AG20443 (cell line): ENCODE measurements around the gene IL17RC.
A peak's percentile ranks its signal among the peaks of the same experiment; 100 is the strongest.
"Not testable (repeated sequence)": the region's sequence is repeated elsewhere in the genome, so short reads cannot be mapped to it uniquely, and the experiment has no call there.

Source experiments
- DNase-seq: peaks from one replicate; pipeline ENCODE4 v3.0.0; 2012; ENCODE audit warnings: low spot score, mixed read lengths

IL17RC gene

GRCh38 chr3:9893739-9894138 is 23.2 kb upstream of the IL17RC start:
- no peak for DNase-seq

DNA sequence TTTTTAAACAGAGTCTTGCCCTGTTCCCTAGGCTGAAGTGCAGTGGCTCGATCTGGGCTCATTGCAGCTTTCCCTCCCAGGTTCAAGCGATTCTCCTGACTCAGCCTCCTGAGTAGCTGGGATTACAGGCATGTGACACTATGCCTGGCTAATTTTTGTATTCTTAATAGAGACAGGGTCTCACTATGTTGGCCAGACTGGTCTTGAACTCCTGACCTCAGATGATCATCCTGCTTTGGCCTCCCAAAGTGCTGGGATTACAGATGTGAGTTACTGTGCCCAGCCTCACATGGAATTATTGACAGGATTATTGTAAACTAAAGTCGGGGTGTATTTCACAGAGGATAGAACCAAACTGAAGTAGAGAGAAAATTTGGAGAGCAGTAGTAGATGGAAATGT is 21.2 kb upstream of the IL17RC start:
- not testable (repeated sequence) for DNase-seq

GRCh38 chr3:9896755-9897407 is 20.0 kb upstream of the IL17RC start:
- not testable (repeated sequence) for DNase-seq

DNA sequence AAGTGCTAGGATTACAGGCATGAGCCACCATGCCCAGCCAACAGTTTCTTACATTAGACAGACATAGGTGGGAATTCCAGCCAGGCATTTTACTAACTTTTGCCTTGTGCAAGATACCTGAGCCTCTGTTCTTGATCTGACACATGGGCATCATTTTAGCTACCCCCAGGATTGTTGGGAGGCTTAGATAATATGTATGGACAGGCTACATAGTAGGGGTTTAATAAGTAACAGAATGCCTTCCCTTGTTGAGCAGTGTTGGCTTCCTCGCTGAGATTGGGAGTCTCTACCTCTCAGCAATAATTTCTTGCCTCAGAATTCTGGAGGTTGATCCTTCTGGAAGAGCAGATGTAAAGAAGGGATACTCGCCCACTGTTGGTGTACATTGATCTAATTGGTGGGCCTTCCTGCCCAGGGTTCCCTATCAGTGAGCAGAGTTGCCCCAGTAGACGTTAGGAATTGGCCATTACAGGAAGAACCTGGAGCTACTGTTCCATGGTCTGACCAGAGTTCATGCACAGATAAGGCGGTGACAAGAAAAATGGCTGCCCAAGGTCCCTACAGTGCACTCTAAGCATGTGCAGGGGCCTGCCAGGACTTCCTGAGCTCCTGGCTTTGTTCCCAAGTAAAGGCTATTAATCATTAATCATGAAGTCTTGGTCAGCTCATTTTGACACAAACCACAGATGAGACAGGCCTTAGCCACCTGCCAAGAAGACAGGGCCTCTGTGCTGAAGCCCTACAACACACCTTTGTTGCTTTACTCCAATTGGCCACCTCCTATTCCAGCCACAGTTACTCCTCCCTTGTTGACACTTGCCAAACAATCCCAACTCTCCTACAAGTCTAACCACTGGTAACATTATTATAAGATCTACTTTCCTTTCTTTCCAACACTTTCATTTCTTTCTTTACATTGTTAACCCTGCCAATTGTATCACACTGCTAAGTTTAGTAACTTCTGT is 19.2 kb upstream of the IL17RC start:
- DNase-seq, result no peak

GRCh38 chr3:9898467-9899241 is 18.2 kb upstream of the IL17RC start:
- no peak for DNase-seq

DNA sequence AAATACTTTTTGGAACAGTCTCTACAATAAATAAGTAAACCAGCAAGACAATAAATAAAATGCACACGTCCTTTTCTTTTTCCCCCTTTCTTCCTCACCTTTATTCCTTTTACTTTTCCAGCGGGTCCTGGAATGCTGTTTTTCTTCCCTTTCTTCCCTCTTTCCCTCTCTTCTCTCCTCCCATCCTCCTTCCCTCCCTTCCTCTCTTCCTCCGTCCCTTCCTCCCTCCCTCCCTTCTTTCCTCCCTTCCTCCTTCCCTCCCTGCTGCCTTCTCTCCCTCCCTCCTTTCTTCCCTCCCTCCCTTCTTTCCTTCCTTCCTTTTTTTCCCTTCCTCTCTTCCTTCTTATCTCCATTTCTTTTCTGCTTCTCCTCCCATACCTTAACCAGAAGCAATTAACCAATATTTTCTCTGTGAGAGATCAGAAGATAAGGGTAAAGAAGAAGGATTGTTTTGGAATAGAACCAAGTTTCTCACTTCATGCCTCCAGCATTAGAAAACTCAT is 17.6 kb upstream of the IL17RC start:
- DNase-seq, result no peak

DNA sequence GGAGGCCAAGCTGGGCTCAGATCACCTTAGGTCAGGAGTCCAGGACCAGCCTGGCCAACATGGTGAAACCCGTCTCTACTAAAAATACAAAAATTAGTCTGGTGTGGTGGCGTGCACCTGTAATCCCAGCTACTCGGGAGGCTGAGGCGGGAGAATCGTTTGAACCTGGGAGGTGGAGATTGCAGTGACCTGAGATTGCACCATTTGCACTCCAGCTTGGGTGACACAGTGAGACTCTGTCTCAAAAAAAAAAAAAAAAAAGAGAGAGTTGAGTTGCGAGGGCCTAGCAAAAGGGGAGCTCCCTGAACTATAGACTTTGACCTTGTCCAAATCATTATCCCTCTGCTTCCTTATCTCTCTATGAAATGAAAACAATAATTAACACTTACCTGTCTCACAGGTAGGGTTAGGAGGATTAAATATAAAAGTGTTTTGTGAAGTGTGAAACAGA is 15.9 kb upstream of the IL17RC start:
- DNase-seq, result not testable (repeated sequence)

DNA sequence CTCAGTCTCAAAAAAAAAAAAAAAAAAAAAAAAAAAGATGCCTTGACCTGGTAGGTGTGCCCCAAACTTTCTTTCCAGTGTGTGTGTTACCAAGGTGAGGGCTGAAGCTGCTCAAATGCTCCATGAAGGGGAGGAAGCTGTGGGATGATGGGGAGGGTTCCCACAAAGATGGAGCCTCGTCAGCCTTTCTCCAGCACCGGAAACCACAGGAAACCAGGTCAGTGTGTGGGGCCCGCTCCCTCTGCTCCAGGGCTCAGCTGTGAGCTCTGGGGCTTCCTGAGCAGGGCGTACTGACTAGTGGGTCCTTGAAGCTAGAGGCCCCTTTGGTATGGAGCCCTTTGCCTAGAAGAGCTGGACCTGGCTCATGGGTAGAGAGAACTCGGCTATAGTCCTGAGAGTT is 14.9 kb upstream of the IL17RC start:
- no peak for DNase-seq

DNA sequence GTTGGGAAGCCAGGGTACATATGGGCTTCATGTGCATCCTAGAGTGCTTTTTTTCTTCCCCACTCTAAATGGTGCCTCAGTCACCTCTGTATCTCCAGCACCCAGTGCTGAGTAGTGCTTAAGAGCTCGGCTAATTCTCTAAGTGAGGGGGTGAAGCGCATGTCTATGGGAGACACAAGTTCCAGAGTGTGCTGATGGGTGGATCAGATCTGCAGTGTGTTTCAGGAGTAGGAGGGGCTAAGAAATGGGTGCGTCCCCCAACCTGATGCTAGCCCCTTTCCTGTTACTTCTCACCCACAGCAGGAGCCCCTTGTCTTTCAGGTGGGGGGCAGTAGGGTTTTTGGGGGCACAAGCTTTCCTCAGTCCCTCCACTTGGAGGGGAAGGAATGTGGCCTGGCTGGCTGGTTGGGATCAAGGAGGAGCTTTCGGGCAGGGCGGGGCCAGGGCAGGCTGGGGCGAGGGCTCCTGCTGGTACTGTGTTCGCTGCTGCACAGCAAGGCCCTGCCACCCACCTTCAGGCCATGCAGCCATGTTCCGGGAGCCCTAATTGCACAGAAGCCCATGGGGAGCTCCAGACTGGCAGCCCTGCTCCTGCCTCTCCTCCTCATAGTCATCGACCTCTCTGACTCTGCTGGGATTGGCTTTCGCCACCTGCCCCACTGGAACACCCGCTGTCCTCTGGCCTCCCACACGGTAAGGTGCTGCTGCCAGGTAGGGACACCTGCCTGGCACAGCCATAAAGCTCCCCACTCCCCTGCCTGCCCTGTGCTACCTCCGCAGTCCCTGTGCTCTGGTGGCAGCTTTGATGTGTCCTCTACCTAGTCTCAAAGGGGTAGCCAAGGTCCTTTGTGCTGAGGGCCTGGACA is 14.3 kb upstream of the IL17RC start, which contains the start of gene IL17RE:
IL17RE (plus strand) TSS at position 477 of the 866 bp plus-strand sequence; CDS start at position 562, 85 bp downstream.
- peak; percentile 59 for DNase-seq

- DNase-seq, result peak; percentile 75
Observed at GRCh38 chr3:9903238-9903624, 13.7 kb upstream of the IL17RC start.

GRCh38 chr3:9903904-9904303 is 13.0 kb upstream of the IL17RC start:
- DNase-seq, result no peak

- DNase-seq, result no peak
Observed at GRCh38 chr3:9906480-9906879, 10.4 kb upstream of the IL17RC start.

- DNase-seq, result no peak
Observed at GRCh38 chr3:9908286-9908685, 8.6 kb upstream of the IL17RC start.

GRCh38 chr3:9909221-9910013 is 7.5 kb upstream of the IL17RC start:
- DNase-seq, result no peak

GRCh38 chr3:9911863-9912262 is 5.0 kb upstream of the IL17RC start:
- DNase-seq, result no peak

DNA sequence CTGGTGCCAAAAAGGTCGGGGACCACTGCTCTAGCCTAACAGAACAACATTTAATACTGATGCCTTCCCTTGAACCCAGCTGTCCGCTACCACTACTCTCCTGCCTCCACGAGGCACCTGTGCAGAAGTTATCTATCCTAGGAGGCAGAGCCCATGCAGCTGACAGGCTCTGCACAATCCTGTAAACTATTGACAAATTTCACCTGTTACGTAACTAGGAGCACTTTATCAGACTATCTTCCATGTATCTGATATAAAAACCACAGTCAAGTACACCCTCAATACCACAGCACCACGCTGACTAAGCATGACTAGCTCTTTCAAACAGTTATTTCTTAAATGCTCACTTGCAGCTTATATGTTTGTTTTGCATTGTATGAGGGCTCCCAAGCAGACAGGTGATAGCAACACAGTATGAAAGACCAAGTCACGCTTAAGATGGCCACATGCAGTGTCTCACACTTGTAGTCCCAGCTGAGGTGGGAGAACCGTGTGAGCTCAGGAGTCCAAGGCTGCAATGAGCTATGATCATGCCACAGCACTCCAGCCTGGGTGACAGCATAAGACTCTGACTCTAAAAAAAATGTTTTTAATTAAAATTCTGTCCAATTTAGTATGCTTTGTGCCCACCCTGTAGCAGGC is 4.5 kb upstream of the IL17RC start:
- no peak for DNase-seq

GRCh38 chr3:9913601-9914000 is 3.3 kb upstream of the IL17RC start:
- DNase-seq, result no peak

- no peak for DNase-seq
Observed at GRCh38 chr3:9914011-9914410, 2.9 kb upstream of the IL17RC start.

GRCh38 chr3:9914559-9915253 is 2.2 kb upstream of the IL17RC start:
- DNase-seq, result no peak
